HG03520 (cell line): ENCODE results near the gene ZSCAN21.
"Not testable (repeated sequence)": the region's sequence is repeated elsewhere in the genome, so short reads cannot be mapped to it uniquely, and the experiment has no call there.

Experiments
- ATAC-seq: cut with Tn5 transposase; IDR thresholded peaks from one replicate; pipeline ENCODE4 v1.9.1; 2021; ENCODE audit warnings: mild to moderate bottlenecking, moderate library complexity; ENCODE audit not compliant: unreplicated experiment

Gene ZSCAN21

DNA sequence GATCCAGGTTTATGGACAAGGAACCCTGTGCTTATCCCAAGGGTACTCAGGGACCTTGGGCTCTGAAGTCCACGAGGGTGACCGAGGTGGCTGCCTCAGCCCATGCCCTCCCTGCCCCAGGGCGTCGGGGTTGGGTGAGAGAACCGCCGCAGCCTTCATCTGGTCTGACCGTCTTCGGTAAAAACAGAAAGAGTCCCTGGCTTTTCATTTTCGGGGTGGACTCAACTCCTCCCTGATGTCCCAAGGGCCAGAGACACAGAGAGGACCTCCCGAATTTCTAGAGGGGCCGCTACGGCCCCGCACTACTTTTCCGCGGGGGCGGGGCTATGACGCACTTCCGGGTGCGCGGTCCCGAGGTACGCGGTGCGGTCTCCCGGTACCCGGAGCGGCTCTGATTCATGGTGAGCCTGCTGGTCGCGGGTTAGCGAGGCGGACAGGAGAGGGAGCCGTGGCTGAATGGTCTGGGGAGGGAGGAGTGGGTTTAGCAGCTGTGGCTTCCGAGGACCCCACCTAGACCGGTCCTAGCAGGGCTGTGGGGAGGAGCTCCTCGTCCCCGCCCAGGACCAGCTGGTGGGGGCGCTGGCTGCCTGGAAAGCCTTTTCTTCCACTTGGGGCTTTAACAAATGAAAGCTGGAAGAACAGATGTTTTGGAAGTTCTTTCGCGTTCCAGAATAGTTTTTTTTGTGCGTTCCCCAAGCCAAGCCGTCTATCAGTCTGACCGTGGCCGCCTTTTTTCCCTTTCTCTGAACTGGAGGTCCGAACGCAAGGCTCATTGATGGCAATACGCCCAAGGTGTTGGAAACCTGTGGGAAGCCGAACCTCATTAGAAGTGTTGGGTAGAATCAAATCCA, at the start of gene ZSCAN21:
TSS of gene ZSCAN21 (plus strand) at position 334 of the 851 bp plus-strand sequence. CDS start 7,233 bp downstream, outside the sequence.
- ATAC-seq = peak; percentile 77

GRCh38 chr7:100000239-100000638, 49.3 kb upstream of the ZSCAN21 start:
- ATAC-seq = no peak

DNA sequence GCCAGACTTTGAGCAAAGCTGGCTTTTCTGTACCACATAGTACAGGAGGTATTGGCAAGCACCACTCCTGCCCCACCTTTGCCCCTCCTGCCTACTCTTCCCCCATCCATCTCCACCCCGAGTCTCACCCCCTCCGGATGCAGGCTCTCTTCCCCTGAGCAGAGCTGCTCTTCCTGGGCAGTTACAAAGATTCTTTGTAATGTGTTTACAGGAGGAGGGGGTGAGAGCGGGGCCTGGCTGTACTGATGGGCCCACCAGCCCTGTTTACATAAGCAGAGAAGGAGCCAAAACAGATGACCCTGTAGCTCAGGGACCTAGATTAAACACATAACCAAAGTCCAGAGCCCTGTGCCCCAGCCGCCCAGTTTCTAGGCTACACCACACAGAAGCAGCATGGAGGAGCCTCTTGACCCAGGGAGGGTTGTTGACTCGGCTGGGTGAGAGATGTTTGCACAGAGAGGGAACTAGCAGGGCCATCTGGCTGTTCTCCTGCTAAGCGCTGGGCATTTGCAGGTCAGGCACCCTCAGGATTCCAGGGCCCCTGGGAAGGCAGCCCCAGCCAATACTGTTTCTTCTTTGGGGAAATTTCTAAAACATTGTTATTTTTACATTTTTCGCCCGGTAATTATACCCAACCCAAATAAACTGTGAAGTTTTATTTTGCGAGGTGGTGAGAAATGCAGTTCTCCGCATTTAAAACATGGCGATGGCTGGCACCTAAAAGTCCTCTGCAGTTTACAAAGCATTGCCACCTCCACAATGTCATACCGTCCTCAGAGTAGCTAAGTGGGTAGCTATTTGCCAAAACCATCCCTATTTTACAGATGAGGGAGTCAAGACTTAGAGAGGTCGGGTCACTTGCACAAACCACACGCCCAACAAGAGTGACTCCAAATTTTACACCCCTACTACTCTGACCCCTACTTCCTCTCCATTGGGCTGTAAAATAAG, 45.6 kb upstream of the ZSCAN21 start:
- no peak for ATAC-seq

GRCh38 chr7:100007887-100008286, 41.7 kb upstream of the ZSCAN21 start:
- no peak for ATAC-seq

DNA sequence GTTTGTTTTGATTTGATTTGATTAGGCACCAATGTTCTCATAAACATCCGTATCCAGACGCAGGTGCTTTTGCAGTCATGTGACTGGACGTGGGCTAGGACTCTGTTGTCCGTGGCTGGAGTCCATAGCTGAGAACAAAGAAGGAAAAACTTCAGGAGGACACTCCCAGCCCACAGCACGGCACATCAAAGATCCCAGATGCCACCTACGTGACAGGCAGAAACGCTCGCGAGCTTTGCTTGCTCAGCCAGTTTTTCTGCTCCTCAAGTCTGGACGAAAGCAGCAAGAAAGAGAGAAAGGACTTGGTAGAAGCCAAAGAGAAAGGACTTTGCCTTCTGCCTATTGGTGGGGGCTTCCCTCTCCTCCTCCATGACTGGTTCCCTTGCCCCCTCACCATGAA, 41.0 kb upstream of the ZSCAN21 start:
- no peak for ATAC-seq

DNA sequence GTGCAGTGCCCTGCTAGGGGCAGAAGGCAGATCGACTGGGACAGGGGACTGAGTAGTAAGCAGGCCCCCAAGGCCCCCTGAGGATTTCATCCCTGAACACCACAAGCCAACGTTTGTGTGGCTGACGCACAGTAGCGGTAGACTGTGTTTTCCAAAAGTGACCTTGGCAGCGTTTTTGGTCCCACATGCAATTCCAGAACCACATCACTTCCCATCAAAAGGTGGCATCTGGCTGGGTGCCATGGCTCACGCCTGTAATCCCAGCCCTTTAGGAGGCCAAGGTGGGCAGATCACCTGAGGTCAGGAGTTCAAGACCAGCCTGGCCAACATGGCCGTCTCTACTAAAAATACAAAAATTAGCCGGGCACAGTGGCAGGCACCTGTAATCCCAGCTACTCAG, 39.6 kb upstream of the ZSCAN21 start:
- ATAC-seq = not testable (repeated sequence)

GRCh38 chr7:100010901-100011300, 38.7 kb upstream of the ZSCAN21 start:
- ATAC-seq = no peak

- ATAC-seq = no peak
These were observed 38.1 kb upstream of the ZSCAN21 start for GRCh38 chr7:100011516-100011915.

DNA sequence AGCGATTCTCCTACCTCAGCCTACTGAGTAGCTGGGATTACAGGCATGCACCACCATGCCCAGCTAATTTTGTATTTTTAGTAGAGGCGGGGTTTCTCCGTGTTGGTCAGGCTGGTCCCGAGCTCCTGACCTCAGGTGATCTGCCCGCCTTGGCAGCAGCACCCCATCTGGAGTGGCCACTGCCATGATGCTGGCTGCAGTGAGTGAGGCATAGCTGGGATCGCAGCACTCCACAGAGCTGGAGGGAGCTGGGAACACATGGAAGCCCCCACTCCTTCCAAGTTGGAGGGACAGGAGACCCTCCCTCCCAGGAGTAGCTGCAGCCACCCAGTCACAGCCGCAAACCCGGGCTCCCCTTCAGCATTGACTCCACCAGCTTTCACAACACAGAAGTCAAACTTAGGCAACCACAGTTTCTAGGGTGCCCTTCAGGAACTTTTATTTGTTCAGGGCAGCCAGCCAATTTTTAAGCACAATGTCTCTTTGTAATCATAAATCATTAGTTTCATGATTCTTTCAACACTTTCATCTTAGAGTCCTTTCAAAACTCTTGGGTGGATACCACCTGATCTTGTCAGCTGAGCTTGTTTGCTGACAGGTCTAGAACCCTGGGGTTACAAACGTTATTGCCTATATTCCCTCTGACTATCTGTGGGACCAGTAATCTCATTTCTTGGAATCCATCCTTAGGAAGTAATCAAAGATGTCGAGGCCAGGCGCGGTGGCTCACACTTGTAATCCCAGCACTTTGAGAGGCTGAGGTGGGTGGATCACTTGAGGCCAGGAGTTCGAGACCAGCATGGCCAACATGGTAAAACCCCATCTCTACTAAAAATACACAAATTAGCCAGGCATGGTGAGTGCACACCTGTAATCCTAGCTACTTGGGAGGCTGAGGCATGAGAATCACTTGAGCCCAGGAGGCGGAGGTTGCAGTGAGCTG, 36.9 kb upstream of the ZSCAN21 start:
- not testable (repeated sequence) for ATAC-seq

- ATAC-seq = no peak
These were observed 36.3 kb upstream of the ZSCAN21 start for GRCh38 chr7:100013328-100013676.

DNA sequence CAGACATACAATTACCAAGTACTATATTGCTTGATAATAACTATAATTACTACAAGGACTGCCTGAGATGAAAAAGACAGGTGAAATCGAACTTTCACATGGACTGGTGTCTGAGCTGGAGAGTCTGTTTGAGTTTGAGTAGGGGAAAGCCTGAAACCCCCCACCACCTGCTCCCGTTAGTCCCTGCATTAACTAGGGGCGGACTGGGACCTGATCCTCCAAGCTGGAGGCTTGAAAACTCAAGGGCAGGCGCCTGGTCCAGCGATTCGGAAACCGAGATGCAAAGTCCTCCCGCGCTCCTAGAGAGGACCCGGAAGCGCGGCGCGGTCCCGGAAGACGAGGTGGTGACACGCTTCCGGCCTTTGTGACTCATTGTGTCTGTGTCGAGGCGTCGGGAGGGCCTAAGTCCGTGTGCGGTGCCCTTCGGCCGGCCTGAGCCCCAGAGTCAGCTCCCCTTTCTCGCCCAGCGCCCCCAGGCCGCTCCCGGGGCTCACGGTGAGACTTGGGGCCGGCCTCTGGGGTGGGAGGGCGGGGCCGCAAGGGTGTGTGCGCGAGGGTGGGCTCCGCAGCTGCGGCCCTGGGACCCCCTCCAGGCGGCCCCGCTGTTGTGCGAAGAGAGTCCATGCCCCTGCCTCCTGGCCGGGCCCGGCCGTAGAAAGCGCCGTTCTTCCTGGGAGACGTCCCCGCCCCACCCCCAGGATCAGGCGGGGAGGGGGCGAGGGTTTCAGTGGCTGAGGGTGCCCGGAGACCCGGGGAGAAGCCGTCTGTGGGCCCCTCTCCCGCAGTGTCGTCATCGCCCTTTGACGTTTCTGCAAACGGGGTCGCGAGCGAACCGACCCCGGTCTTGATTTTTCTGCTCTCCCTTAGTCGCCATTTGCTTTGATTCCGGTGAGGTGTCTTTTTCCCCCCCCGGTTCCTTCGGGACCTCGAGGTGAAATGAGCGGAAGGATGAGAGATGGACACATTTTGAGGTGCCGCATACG, 34.1 kb upstream of the ZSCAN21 start, which contains the start of gene ZKSCAN1:
TSS of gene ZKSCAN1 (plus strand) at position 365 of the 983 bp plus-strand sequence. CDS start 7,911 bp downstream, outside the sequence.
- peak; percentile 93 for ATAC-seq

DNA sequence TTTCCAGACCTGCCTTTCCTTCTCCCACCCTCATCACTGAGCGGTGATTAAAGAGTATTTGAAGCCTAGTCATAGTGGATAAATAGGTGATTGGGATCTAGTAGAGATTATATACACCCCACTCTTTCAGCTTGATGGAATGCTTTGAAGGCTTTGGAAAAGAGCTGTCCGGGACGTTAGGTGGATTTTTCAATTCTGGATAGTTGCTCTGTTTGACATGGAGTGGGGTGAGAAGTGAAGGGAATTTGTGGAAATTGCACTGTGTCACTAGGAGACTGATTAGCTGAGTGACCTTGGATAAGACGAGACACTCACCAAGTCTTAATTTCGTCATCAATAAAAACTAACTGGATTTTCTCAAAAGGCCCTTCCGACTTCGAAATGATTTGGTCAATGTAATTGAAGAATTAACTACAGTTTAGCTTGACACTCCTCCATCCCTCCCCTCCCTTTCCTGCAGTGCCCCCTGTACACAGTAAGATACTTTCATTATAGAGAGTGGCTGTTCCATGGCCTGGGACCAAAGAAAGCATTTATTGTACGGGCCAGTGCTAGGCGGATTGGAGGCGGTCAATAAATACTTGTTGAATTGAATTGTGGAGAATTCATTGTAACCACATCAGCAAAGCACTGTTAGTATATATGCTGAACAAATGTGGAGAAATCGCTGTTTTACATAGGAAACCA, 33.2 kb upstream of the ZSCAN21 start:
- ATAC-seq = no peak

GRCh38 chr7:100017300-100017699, 32.3 kb upstream of the ZSCAN21 start:
- no peak for ATAC-seq

- no peak for ATAC-seq
These were observed 31.7 kb upstream of the ZSCAN21 start for GRCh38 chr7:100017875-100018274.

GRCh38 chr7:100019908-100020307, 29.7 kb upstream of the ZSCAN21 start:
- no peak for ATAC-seq

DNA sequence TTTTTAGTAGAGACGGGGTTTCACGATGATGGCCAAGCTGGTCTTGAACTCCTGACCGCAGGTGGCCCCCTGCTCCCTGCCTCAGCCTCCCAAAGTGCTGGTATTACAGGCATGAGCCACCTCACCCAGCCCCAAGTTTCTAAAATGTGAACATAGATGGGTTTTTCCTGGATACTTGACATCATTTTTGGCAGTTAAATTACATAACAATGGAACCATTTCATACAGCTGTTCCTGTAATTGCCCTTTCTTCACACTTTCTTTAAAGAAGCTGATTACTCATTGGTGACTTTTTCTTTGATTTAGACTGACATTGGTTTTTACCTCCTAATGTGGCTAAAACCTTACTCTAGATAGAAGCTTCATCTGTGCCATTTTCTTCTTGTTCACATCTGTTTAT, 28.3 kb upstream of the ZSCAN21 start:
- no peak for ATAC-seq

- no peak for ATAC-seq
These were observed 27.0 kb upstream of the ZSCAN21 start for GRCh38 chr7:100022621-100023020.

DNA sequence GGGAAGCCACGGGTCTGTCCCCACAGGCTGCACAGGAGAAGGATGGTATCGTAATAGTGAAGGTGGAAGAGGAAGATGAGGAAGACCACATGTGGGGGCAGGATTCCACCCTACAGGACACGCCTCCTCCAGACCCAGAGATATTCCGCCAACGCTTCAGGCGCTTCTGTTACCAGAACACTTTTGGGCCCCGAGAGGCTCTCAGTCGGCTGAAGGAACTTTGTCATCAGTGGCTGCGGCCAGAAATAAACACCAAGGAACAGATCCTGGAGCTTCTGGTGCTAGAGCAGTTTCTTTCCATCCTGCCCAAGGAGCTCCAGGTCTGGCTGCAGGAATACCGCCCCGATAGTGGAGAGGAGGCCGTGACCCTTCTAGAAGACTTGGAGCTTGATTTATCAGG, 26.0 kb upstream of the ZSCAN21 start:
- ATAC-seq = no peak
